Body of pancreas (tissue), 4 donors: Measurements from ENCODE around the gene EPM2A. TPM values are rescaled to one million over a fixed set of nuclear protein-coding genes. Genes with fewer than 3 reads are reported as not detected.

Experiments
- ATAC-seq: fragments of 150-250 bp; one replicate; pipeline ENCODE4 v1.9.1; 2016
- DNase-seq, 4 donors: peaks; one replicate each; pipeline ENCODE4 v3.0.0-alpha.2; 2019
- H3K27ac ChIP-seq, 4 donors: fragments of 200-600 bp; sonication (generic); 1 replicate in 3 of 4; 2 replicates in 1 of 4; pipeline versions ENCODE4 v1.5.1 to v1.6.1; 2016 to 2019; ENCODE audit warnings: mild to moderate bottlenecking in 1 of 4, mixed read lengths in 1 of 4, moderate library complexity in 1 of 4
- H3K27me3 ChIP-seq, 2 donors: fragments of 200-600 bp; sonication (generic); one replicate each; pipeline ENCODE4 v1.6.0; 2016; ENCODE audit warnings: mild to moderate bottlenecking in 1 of 2
- H3K36me3 ChIP-seq, 2 donors: fragments of 200-600 bp; sonication (generic); replicated peaks in 1 of 2; 2 replicates each; pipeline ENCODE4 v1.5.1; 2016; ENCODE audit warnings: low read depth in 2 of 2; ENCODE audit not compliant: insufficient read depth in 1 of 2
- H3K4me1 ChIP-seq: fragments of 200-600 bp; sonication (generic); one replicate; pipeline ENCODE4 v1.6.0; 2016
- H3K4me3 ChIP-seq, 2 donors: fragments of 200-600 bp; sonication (generic); 1 replicate in 1 of 2; 2 replicates in 1 of 2; pipeline ENCODE4 v1.5.1; 2016 to 2019
- H3K9me3 ChIP-seq, 3 donors: fragments of 200-600 bp; sonication (generic); 1 replicate in 2 of 3; 2 replicates in 1 of 3; pipeline ENCODE4 v1.5.1; 2016
- CTCF ChIP-seq, 7 experiments: fragments of 450-650 bp in 4 of 7; fragments of 200-600 bp in 3 of 7; sonication (generic) in 3 of 7; IDR thresholded peaks; one replicate each; pipeline ENCODE4 v1.5.1; 2016 to 2019; ENCODE audit warnings: antibody characterized with exemption in 7 of 7
- POLR2A ChIP-seq, 3 donors: fragments of 450-650 bp; IDR thresholded peaks; one replicate each; pipeline ENCODE4 v1.6.1; 2016; ENCODE audit warnings: antibody characterized with exemption in 3 of 3, mild to moderate bottlenecking in 2 of 3
- WGBS, 2 donors: methylation state at CpG; one replicate each; pipeline ENCODE4 v1.1.5; 2017; 5-methylcytosine and 5-hydroxymethylcytosine counted together
- intact Hi-C: fragments of 100-400 bp; cut with DNase I; formaldehyde crosslinking; loops from one replicate; pipeline ENCODE4 v1.15.1; 2023
- total RNA-seq, 2 donors: library from RNA; depleted of rRNA; stranded (reverse); fragments of >200 nt; gene quantifications; one replicate each; pipeline ENCODE4 v1.1.0, GENCODE V29; 2016

The EPM2A gene
- total RNA-seq, 2 donors from 2014 or later = 17.4 to 18.8 TPM

- H3K9me3 ChIP-seq = no peaks in the 10 kb centered on the region
- no peaks in the 10 kb centered on the region for H3K27me3 ChIP-seq
- DNase-seq (no peak), ATAC-seq (no peak)
- no peak overlapping the region for H3K4me3 ChIP-seq
- 89 to 91% methylated on average over 4 of the region's 4 CpGs for WGBS, 2 donors
- no peaks in the 10 kb centered on the region for H3K36me3 ChIP-seq
- intact Hi-C loops = no loop called here
- H3K27ac ChIP-seq = no peak overlapping the region
- no peaks in the 10 kb centered on the region for H3K4me1 ChIP-seq
- TF ChIP-seq POLR2A (IDR thresholded peaks at IDR 0.05) = no peak
- no peak for TF ChIP-seq CTCF (IDR thresholded peaks at IDR 0.05)
Observed at GRCh38 chr6:145629478-145629877, 105.8 kb downstream of the EPM2A start.

DNA sequence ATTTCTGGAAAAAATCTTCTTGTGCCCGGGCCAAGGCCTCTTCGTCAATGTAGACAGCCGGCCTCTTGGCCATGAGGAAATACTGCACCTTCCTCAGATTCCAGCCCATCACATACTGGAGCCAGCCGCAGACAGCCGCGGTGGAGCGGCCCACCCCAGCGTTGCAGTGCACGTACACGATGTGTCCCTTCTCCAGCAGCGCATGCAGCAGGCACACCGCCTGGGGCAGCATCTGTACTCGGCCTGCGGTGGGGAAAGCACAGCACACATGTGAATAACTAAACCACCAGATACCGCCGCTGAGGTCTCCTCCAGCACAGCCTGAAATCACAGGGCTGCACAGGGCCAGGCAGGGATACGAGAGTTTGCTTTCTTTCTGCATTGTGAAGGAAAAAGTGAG is 107.9 kb downstream of the EPM2A start:
- no peak for DNase-seq

GRCh38 chr6:145626857-145627256 is 108.5 kb downstream of the EPM2A start:
- intact Hi-C loops = no loop called here
- no peak for TF ChIP-seq POLR2A (IDR thresholded peaks at IDR 0.05)
- no peak for TF ChIP-seq CTCF (IDR thresholded peaks at IDR 0.05)
- no peak overlapping the region for H3K4me3 ChIP-seq
- DNase-seq (no peak), ATAC-seq (no peak)
- no peaks in the 10 kb centered on the region for H3K4me1 ChIP-seq
- 80 to 89% methylated on average over 7 of the region's 7 CpGs for WGBS, 2 donors
- H3K27me3 ChIP-seq = no peaks in the 10 kb centered on the region
- H3K27ac ChIP-seq = no peak overlapping the region
- H3K9me3 ChIP-seq = no peaks in the 10 kb centered on the region
- H3K36me3 ChIP-seq = no peaks in the 10 kb centered on the region

More for the DNA sequence above, 107.9 kb downstream of the EPM2A start:
- no peak overlapping the region for H3K27ac ChIP-seq
- 93 to 94% methylated on average over 16 to 17 of the region's 17 CpGs for WGBS, 2 donors
- intact Hi-C loops = no loop called here
- H3K9me3 ChIP-seq = no peaks in the 10 kb centered on the region
- no peak overlapping the region for H3K4me3 ChIP-seq
- H3K27me3 ChIP-seq = no peaks in the 10 kb centered on the region
- H3K36me3 ChIP-seq = no peaks in the 10 kb centered on the region
- no peaks in the 10 kb centered on the region for H3K4me1 ChIP-seq
- ATAC-seq = no peak
- TF ChIP-seq POLR2A (IDR thresholded peaks at IDR 0.05) = no peak
- TF ChIP-seq CTCF (IDR thresholded peaks at IDR 0.05) = no peak

- H3K4me1 ChIP-seq = no peaks in the 10 kb centered on the region
- no peaks in the 10 kb centered on the region for H3K36me3 ChIP-seq
- no peak for DNase-seq
- H3K4me3 ChIP-seq = no peak overlapping the region
- H3K9me3 ChIP-seq = no peaks in the 10 kb centered on the region
- 100% methylated on average over 1 of the region's 1 CpG for WGBS, 2 donors
- no peak for TF ChIP-seq POLR2A (IDR thresholded peaks at IDR 0.05)
- no peak for TF ChIP-seq CTCF (IDR thresholded peaks at IDR 0.05)
- H3K27me3 ChIP-seq = no peaks in the 10 kb centered on the region
- ATAC-seq = no peak
- no peak overlapping the region for H3K27ac ChIP-seq
- intact Hi-C loops = no loop called here
Observed at GRCh38 chr6:145623231-145623630, 112.1 kb downstream of the EPM2A start.

DNA sequence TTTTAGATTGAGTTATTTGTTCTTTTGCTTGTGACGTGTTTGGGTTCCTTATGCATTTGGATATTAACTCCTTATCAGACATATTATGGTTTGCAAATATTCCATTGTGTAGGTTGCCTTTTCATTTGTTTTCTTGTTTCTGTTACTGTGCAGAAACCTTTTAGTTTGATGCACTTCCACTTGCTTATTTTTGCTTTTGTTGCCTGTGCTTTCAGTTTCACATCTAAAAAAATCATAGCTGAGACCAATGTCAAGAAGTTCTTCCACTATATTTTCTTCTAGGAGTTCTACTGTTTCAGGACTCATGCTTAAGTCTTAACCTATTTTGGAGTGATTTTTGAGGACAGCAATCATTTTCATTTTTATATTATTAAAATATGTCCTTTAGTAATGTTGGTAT is 113.5 kb downstream of the EPM2A start:
- no peak for TF ChIP-seq POLR2A (IDR thresholded peaks at IDR 0.05)
- no peak for TF ChIP-seq CTCF (IDR thresholded peaks at IDR 0.05)
- DNase-seq (no peak), ATAC-seq (no peak)
- H3K4me3 ChIP-seq = no peak overlapping the region
- no peaks in the 10 kb centered on the region for H3K27me3 ChIP-seq
- H3K4me1 ChIP-seq = no peaks in the 10 kb centered on the region
- no peak overlapping the region for H3K27ac ChIP-seq
- no peaks in the 10 kb centered on the region for H3K36me3 ChIP-seq
- H3K9me3 ChIP-seq = no peaks in the 10 kb centered on the region
- 50 to 70% methylated on average over 1 of the region's 1 CpG for WGBS, 2 donors
- intact Hi-C loops = no loop called here
